Vagina (tissue), 2 donors: ENCODE measurements around the gene SBF2.

Experiments used
- CTCF ChIP-seq, 3 experiments: fragments of 450-650 bp in 2 of 3; fragments of 200-600 bp in 1 of 3; sonication (generic) in 1 of 3; IDR thresholded peaks; one replicate each; pipeline ENCODE4 v1.5.1; 2017 to 2019; ENCODE audit warnings: antibody characterized with exemption in 3 of 3, mild to moderate bottlenecking in 2 of 3, moderate library complexity in 2 of 3
- POLR2A ChIP-seq, 2 donors: fragments of 450-650 bp; IDR thresholded peaks; one replicate each; pipeline ENCODE4 v1.6.1; 2017; ENCODE audit warnings: antibody characterized with exemption in 2 of 2, mild to moderate bottlenecking in 2 of 2, moderate library complexity in 2 of 2
- POLR2AphosphoS5 ChIP-seq, 2 donors: sonication (generic); formaldehyde crosslinking; IDR thresholded peaks; one replicate each; pipeline ENCODE4 v1.9.0; 2017; ENCODE audit warnings: antibody characterized with exemption in 2 of 2, mild to moderate bottlenecking in 2 of 2, low read depth in 1 of 2; ENCODE audit not compliant: insufficient read depth in 1 of 2

- no peak for TF ChIP-seq CTCF (IDR thresholded peaks at IDR 0.05)
- no peak for TF ChIP-seq POLR2AphosphoS5 (IDR thresholded peaks at IDR 0.05; ENCODE audit: insufficient read depth in 1 of 2, low read depth in 1 of 2)
- TF ChIP-seq POLR2A (IDR thresholded peaks at IDR 0.05), result no peak
Observed at GRCh38 chr11:9941991-9942390, 352.0 kb downstream of the SBF2 start.
